Activated CD4-positive, alpha-beta T cell treated with anti-CD3 and anti-CD28 coated beads, Interleukin-2, amount 10 ng/mL, durations not matched to agents 24 days and 14 days (primary cell): ENCODE measurements around the gene OR7A17. TPM values are rescaled to one million over a fixed set of nuclear protein-coding genes. Genes with fewer than 3 reads are reported as not detected.

Experiments used
- DNase-seq: peaks from one replicate; pipeline ENCODE4 v3.0.0; 2022
- H3K27ac Mint-ChIP-seq: one replicate; pipeline ENCODE4 v1.8.0; 2022; ENCODE audit warnings: mild to moderate bottlenecking, mixed read lengths
- H3K27me3 Mint-ChIP-seq: one replicate; pipeline ENCODE4 v1.8.0; 2022; ENCODE audit warnings: mixed read lengths
- H3K36me3 Mint-ChIP-seq: one replicate; pipeline ENCODE4 v1.8.0; 2022; ENCODE audit warnings: low read depth, mild to moderate bottlenecking, mixed read lengths
- H3K4me1 Mint-ChIP-seq: one replicate; pipeline ENCODE4 v1.8.0; 2021; ENCODE audit warnings: mixed read lengths
- H3K4me3 Mint-ChIP-seq: one replicate; pipeline ENCODE4 v1.8.0; 2022; ENCODE audit warnings: mild to moderate bottlenecking, moderate library complexity, mixed read lengths
- H3K9me3 Mint-ChIP-seq: one replicate; pipeline ENCODE4 v1.8.0; 2021; ENCODE audit warnings: mixed read lengths
- intact Hi-C: fragments of 100-400 bp; cut with micrococcal nuclease; formaldehyde crosslinking; loops from one replicate; pipeline ENCODE4 v1.15.1; 2023
- total RNA-seq: library from RNA; stranded (reverse); gene quantifications from 2 replicates; pipeline ENCODE4 v1.2.3, GENCODE V29; 2022

Gene OR7A17
- total RNA-seq, 1 donor from 2014 or later: not detected

- H3K9me3 Mint-ChIP-seq: no peaks in the 10 kb centered on the region
- H3K27ac Mint-ChIP-seq: no peak overlapping the region
- no peak for DNase-seq
- peaks cover 2% of the 10 kb centered on the region for H3K27me3 Mint-ChIP-seq
- intact Hi-C loops: no loop called here
- no peak overlapping the region for H3K4me3 Mint-ChIP-seq
- H3K36me3 Mint-ChIP-seq: no peaks in the 10 kb centered on the region
- no peaks in the 10 kb centered on the region for H3K4me1 Mint-ChIP-seq
Measured at GRCh38 chr19:14837391-14837790, 48.5 kb downstream of the OR7A17 start.

GRCh38 chr19:14835011-14835410 is 50.9 kb downstream of the OR7A17 start, which contains the start of the genes OR7A5 and OR7C1:
OR7A5 (minus strand) TSS chr19:14835185; CDS start chr19:14828241, 6,944 bp downstream.
OR7C1 (minus strand) TSS chr19:14835185; CDS start chr19:14800136, 35,049 bp downstream.
- no peaks in the 10 kb centered on the region for H3K4me1 Mint-ChIP-seq
- H3K9me3 Mint-ChIP-seq: no peaks in the 10 kb centered on the region
- H3K36me3 Mint-ChIP-seq: no peaks in the 10 kb centered on the region
- H3K27ac Mint-ChIP-seq: no peak within 1 kb of the TSS
- no peak for DNase-seq
- intact Hi-C loops: no loop called here
- peaks cover 2% of the 10 kb centered on the region for H3K27me3 Mint-ChIP-seq
- no peak within 1 kb of the TSS for H3K4me3 Mint-ChIP-seq

- no peaks in the 10 kb centered on the region for H3K4me1 Mint-ChIP-seq
- peaks cover 2% of the 10 kb centered on the region for H3K27me3 Mint-ChIP-seq
- intact Hi-C loops: no loop called here
- H3K4me3 Mint-ChIP-seq: no peak overlapping the region
- no peaks in the 10 kb centered on the region for H3K36me3 Mint-ChIP-seq
- no peak for DNase-seq
- no peaks in the 10 kb centered on the region for H3K9me3 Mint-ChIP-seq
- no peak overlapping the region for H3K27ac Mint-ChIP-seq
Measured at GRCh38 chr19:14830702-14831101, 55.2 kb downstream of the OR7A17 start.

Other genes with a start within 250 kb of the OR7A17 start
- gene ADGRE3, start 211.3 kb downstream of the OR7A17 start, total RNA-seq: not detected in 2 replicates
- 15.0 and 15.3 TPM in 2 replicates for gene ZNF333, start 196.1 kb downstream of the OR7A17 start, total RNA-seq
- 1.8 and 2.8 TPM in 2 replicates for gene ADGRE2, start 107.6 kb downstream of the OR7A17 start, total RNA-seq
- gene OR7A5, start 50.9 kb downstream of the OR7A17 start, total RNA-seq: not detected in 2 replicates
- not detected in 2 replicates for gene OR7C1, start 50.9 kb downstream of the OR7A17 start, total RNA-seq
- not detected in 2 replicates for gene OR7A10, start 37.2 kb downstream of the OR7A17 start, total RNA-seq
- gene OR7C2, start 55.4 kb upstream of the OR7A17 start, total RNA-seq: not detected in 2 replicates
- gene SLC1A6, start 93.7 kb upstream of the OR7A17 start, total RNA-seq: not detected in 2 replicates
- not detected in 2 replicates for gene CASP14, start 163.3 kb upstream of the OR7A17 start, total RNA-seq
- not detected in 2 replicates for gene OR1I1, start 196.1 kb upstream of the OR7A17 start, total RNA-seq
- gene SYDE1, start 221.3 kb upstream of the OR7A17 start, total RNA-seq: 1.1 and 1.3 TPM in 2 replicates